Astrocyte (in vitro differentiated cells and primary cell): ENCODE results near the gene DFFB. TPM values are rescaled to one million over a fixed set of nuclear protein-coding genes. Genes with fewer than 3 reads are reported as not detected.

Source experiments
- DNase-seq: peaks from one replicate; pipeline ENCODE4 v3.0.0-alpha.2; 2010; ENCODE audit warnings: low read depth
- FAIRE-seq: peaks from 2 replicates; lab custom pipeline; 2011; peaks lifted over from hg19 to GRCh38; lab: Jason Lieb, UNC
- H2AFZ ChIP-seq: 2 replicates; pipeline ENCODE4 v1.6.0; 2012; ENCODE audit warnings: low read depth, low read length, inconsistent platforms
- H3K27ac ChIP-seq: 2 replicates; pipeline ENCODE4 v1.5.1; 2011; ENCODE audit warnings: low read depth, low read length, inconsistent platforms
- H3K27me3 ChIP-seq: 2 replicates; pipeline ENCODE4 v1.6.0; 2011; ENCODE audit warnings: low read length, inconsistent platforms; ENCODE audit not compliant: insufficient read depth
- H3K36me3 ChIP-seq: 2 replicates; pipeline ENCODE4 v1.5.1; 2011; ENCODE audit warnings: low read length, inconsistent platforms; ENCODE audit not compliant: insufficient read depth
- H3K4me1 ChIP-seq: 2 replicates; pipeline ENCODE4 v1.5.1; 2011; ENCODE audit warnings: low read length, inconsistent platforms; ENCODE audit not compliant: insufficient read depth
- H3K4me2 ChIP-seq: 2 replicates; pipeline ENCODE4 v1.6.0; 2012; ENCODE audit warnings: low read length, inconsistent platforms
- H3K4me3 ChIP-seq: 2 replicates; pipeline ENCODE4 v1.5.1; 2011; ENCODE audit warnings: low read depth, mild to moderate bottlenecking, low read length, inconsistent platforms; ENCODE audit not compliant: insufficient read depth
- H3K79me2 ChIP-seq: 2 replicates; pipeline ENCODE4 v1.6.0; 2012; ENCODE audit warnings: mild to moderate bottlenecking, low read length, inconsistent platforms; ENCODE audit not compliant: insufficient read depth
- H3K9ac ChIP-seq: 2 replicates; pipeline ENCODE4 v1.6.0; 2012; ENCODE audit warnings: mild to moderate bottlenecking, low read length, inconsistent platforms
- H3K9me3 ChIP-seq: 2 replicates; pipeline ENCODE4 v1.5.1; 2012; ENCODE audit warnings: low read depth, mild to moderate bottlenecking, low read length, inconsistent platforms; ENCODE audit not compliant: insufficient read depth
- H4K20me1 ChIP-seq: 2 replicates; pipeline ENCODE4 v1.6.0; 2012; ENCODE audit warnings: low read length, inconsistent platforms; ENCODE audit not compliant: insufficient read depth
- H3K27ac Mint-ChIP-seq: one replicate; pipeline ENCODE4 v1.8.0; 2021; ENCODE audit warnings: mild to moderate bottlenecking, mixed read lengths; ENCODE audit not compliant: unreplicated experiment
- H3K27me3 Mint-ChIP-seq: one replicate; pipeline ENCODE4 v1.8.0; 2021; ENCODE audit warnings: low read depth, mixed read lengths; ENCODE audit not compliant: unreplicated experiment
- H3K36me3 Mint-ChIP-seq: one replicate; pipeline ENCODE4 v1.8.0; 2021; ENCODE audit warnings: low read depth, mixed read lengths; ENCODE audit not compliant: unreplicated experiment
- H3K4me1 Mint-ChIP-seq: one replicate; pipeline ENCODE4 v1.8.0; 2021; ENCODE audit warnings: low read depth, mixed read lengths; ENCODE audit not compliant: unreplicated experiment
- H3K4me3 Mint-ChIP-seq: one replicate; pipeline ENCODE4 v1.8.0; 2021; ENCODE audit warnings: mild to moderate bottlenecking, moderate library complexity, mixed read lengths; ENCODE audit not compliant: unreplicated experiment
- H3K9me3 Mint-ChIP-seq: one replicate; pipeline ENCODE4 v1.8.0; 2021; ENCODE audit warnings: mild to moderate bottlenecking, mixed read lengths; ENCODE audit not compliant: unreplicated experiment
- CTCF ChIP-seq: IDR thresholded peaks from 2 replicates; pipeline ENCODE4 v1.5.1; 2011; ENCODE audit warnings: low read depth, mild to moderate bottlenecking, inconsistent platforms, low read length, moderate library complexity; ENCODE audit not compliant: insufficient read depth
- EZH2 ChIP-seq: IDR thresholded peaks from 2 replicates; pipeline ENCODE4 v1.6.1; 2012; ENCODE audit warnings: mild to moderate bottlenecking, low read length, inconsistent platforms; ENCODE audit not compliant: insufficient read depth
- total RNA-seq: library from RNA; stranded (reverse); gene quantifications from 2 replicates; pipeline ENCODE4 v1.2.1, GENCODE V29; 2021

DFFB gene
- total RNA-seq, 1 donor from 2014 or later = 7.4 TPM

DNA sequence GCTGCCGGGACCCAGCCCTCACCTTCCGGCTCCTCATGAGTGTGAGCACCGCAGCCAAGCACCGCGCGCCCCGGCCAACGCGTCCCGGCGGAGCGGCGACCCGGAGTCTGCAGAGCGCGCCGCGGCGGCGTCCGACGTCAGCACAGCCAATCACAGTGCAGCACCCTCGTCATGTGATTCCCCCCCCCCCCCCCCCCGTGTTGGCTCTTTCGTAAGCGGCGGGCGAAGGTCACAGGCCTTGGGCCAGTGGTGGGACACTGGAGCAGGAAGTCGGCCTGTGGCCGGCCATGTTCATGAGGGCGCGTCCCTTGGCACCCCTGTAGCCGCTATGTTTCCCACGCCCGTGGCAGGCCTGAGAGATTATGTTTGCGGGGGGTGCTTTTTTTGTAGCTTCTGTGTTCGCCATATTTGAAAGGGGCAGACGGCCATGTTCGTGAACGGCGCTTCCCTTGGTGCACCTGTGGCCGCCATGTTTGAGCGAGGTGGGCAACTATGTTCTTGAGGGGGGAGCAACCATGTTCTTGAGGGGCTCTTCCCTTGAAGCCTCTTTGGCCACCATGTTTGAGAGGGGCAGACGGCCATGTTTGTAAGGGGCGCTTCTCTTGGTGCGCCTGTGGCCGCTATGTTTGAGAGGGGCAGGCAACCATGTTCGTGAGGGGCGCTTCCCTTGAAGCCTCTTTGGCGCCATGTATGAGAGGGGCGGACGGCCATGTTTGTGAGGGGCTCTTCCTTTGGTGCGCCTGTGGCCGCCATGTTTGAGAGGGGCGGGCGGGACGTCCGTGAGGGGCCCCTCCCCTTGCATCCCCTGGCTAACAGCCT, 43.1 kb downstream of the DFFB start, which contains the start of gene C1orf174:
C1orf174 (minus strand) TSS at position 123 of the 819 bp plus-strand sequence; CDS start at position 37, 86 bp downstream.
- Mint-ChIP-seq H3K36me3 (peaks cover 3% of the 10 kb centered on the region), H3K27me3 (no peaks in the 10 kb centered on the region), H3K4me3 (peak within 1 kb of the TSS; percentile 91), H3K4me1 (peaks cover 25% of the 10 kb centered on the region), H3K9me3 (peaks cover 6% of the 10 kb centered on the region), H3K27ac (peak within 1 kb of the TSS; percentile 98)
- TF ChIP-seq CTCF (no peak), EZH2 (no peak)
- H3K4me2 ChIP-seq = peak within 1 kb of the TSS; percentile 98
- H3K79me2 ChIP-seq = peaks cover 49% of the 10 kb centered on the region
- H3K9me3 ChIP-seq = no peaks in the 10 kb centered on the region
- peaks cover 32% of the 10 kb centered on the region for H4K20me1 ChIP-seq
- peak within 1 kb of the TSS; percentile 85 for H3K27ac ChIP-seq
- no peaks in the 10 kb centered on the region for H3K36me3 ChIP-seq
- H3K4me1 ChIP-seq = peaks cover 5% of the 10 kb centered on the region
- H3K9ac ChIP-seq = peak within 1 kb of the TSS; percentile 88
- H2AFZ ChIP-seq = peak within 1 kb of the TSS; percentile 89
- H3K4me3 ChIP-seq = peak within 1 kb of the TSS; percentile 88
- FAIRE-seq (peak; percentile 26), DNase-seq (peak; percentile 95)
- H3K27me3 ChIP-seq = no peaks in the 10 kb centered on the region

GRCh38 chr1:3900969-3901529, 43.8 kb downstream of the DFFB start:
- DNase-seq (peak; percentile 84), FAIRE-seq (peak; percentile 69)
- peak overlapping the region; percentile 98 for H3K4me2 ChIP-seq
- H3K4me1 ChIP-seq = peaks cover 5% of the 10 kb centered on the region
- H2AFZ ChIP-seq = peak overlapping the region; percentile 89
- Mint-ChIP-seq H3K4me3 (peak overlapping the region; percentile 91), H3K27ac (peak overlapping the region; percentile 98), H3K4me1 (peaks cover 19% of the 10 kb centered on the region), H3K27me3 (peaks cover under 1% of the 10 kb centered on the region), H3K36me3 (peaks cover 4% of the 10 kb centered on the region), H3K9me3 (peaks cover 6% of the 10 kb centered on the region)
- H3K27ac ChIP-seq = peak overlapping the region; percentile 85
- H3K9ac ChIP-seq = peak overlapping the region; percentile 88
- TF ChIP-seq EZH2 (no peak), CTCF (no peak)
- H3K36me3 ChIP-seq = no peaks in the 10 kb centered on the region
- H3K4me3 ChIP-seq = peak overlapping the region; percentile 88
- peaks cover 42% of the 10 kb centered on the region for H3K79me2 ChIP-seq
- H3K9me3 ChIP-seq = no peaks in the 10 kb centered on the region
- H4K20me1 ChIP-seq = peaks cover 26% of the 10 kb centered on the region
- H3K27me3 ChIP-seq = no peaks in the 10 kb centered on the region
